Small intestine (tissue), 7 donors: ENCODE measurements around the gene FKBP5. TPM values are rescaled to one million over a fixed set of nuclear protein-coding genes. Genes with fewer than 3 reads are reported as not detected.

ENCODE experiments used
- DNase-seq, 2 donors: peaks; one replicate each; pipeline versions ENCODE4 v3.0.0 to v3.0.0-alpha.2; 2013
- FAIRE-seq: peaks from 2 replicates; lab custom pipeline; 2012; peaks lifted over from hg19 to GRCh38; lab: Jason Lieb, UNC
- H3K27ac ChIP-seq, 3 donors: one replicate each; pipeline ENCODE4 v1.5.1; 2013; ENCODE audit warnings: low read length in 2 of 3, mild to moderate bottlenecking in 2 of 3, control low read depth in 1 of 3, inconsistent platforms in 1 of 3, low read depth in 1 of 3, moderate library complexity in 1 of 3
- H3K27me3 ChIP-seq, 3 donors: one replicate each; pipeline ENCODE4 v1.6.1; 2013; ENCODE audit warnings: low read length in 3 of 3, inconsistent platforms in 1 of 3; ENCODE audit not compliant: control insufficient read depth in 3 of 3, insufficient read depth in 3 of 3
- H3K36me3 ChIP-seq, 3 donors: one replicate each; pipeline ENCODE4 v1.6.1; 2013; ENCODE audit warnings: low read length in 3 of 3, inconsistent platforms in 1 of 3, low read depth in 1 of 3, mild to moderate bottlenecking in 1 of 3, moderate library complexity in 1 of 3; ENCODE audit not compliant: control insufficient read depth in 3 of 3, insufficient read depth in 2 of 3
- H3K4me1 ChIP-seq, 3 donors: one replicate each; pipeline ENCODE4 v1.6.1; 2013; ENCODE audit warnings: low read length in 2 of 3, inconsistent platforms in 1 of 3, low read depth in 1 of 3, mild to moderate bottlenecking in 1 of 3, moderate library complexity in 1 of 3; ENCODE audit not compliant: control insufficient read depth in 3 of 3, insufficient read depth in 2 of 3
- H3K4me3 ChIP-seq, 3 donors: one replicate each; pipeline ENCODE4 v1.5.1; 2013; ENCODE audit warnings: low read length in 3 of 3, control low read depth in 1 of 3, inconsistent platforms in 1 of 3, low read depth in 1 of 3, mild to moderate bottlenecking in 1 of 3, moderate library complexity in 1 of 3
- H3K9me3 ChIP-seq, 2 donors: one replicate each; pipeline ENCODE4 v1.6.1; 2013; ENCODE audit warnings: low read depth in 1 of 2, low read length in 1 of 2; ENCODE audit not compliant: control insufficient read depth in 2 of 2, insufficient read depth in 1 of 2
- WGBS, 3 donors: extraction: QIAGEN DNeasy Blood & Tissue Kit; methylation state at CpG; one replicate each; pipeline ENCODE4 v1.1.7; 2013; 5-methylcytosine and 5-hydroxymethylcytosine counted together
- polyA plus RNA-seq, 4 donors: library from polyadenylated mRNA; stranded (reverse) in 3 of 4; unstranded in 1 of 4; fragments of 200-250 nt in 3 of 4; fragments of 120-200 nt in 1 of 4; gene quantifications; one replicate each; pipeline versions ENCODE4 v1.2.1 to v1.2.3, GENCODE V29; 2013
- donor health status: healthy with polysubstance abuse.
- donor health status: control.
- donor health status: control.
- donor health status: Bipolar disorder and iron deficiency.
- donor health status: healthy.

The FKBP5 gene
- polyA plus RNA-seq, 4 donors: 8.7 to 150 (median 88.9) TPM

DNA sequence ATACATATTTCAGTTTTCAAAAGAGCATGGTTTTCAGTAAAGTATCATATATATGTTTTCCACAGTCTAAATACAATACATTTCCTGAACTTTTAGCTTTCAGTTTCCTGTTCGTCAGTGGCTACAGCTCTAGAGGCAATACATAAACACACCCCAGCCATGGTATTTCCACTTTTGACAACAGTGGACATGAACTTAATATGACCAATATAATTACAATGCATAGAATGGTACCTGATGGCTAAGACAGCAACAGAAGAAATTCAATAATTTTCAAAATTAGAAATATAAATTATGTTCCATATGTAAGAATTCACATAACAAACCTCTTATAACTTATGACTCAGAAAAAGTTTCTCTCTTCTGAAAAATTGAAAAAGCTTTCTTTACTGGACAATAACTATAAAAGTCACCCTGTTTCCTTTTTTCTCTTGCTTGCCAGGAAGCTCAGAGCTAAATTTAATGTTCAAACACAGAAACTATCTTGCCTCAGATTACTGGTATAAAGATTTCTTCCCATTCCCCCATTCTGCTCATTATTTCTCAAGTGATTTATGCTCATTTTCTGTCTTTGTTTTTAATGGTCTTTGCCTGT is 19.2 kb downstream of the FKBP5 start:
- DNase-seq: peak; percentile 30 to 32
- H3K27me3 ChIP-seq: no peaks in the 10 kb centered on the region
- peaks cover 0 to 7% (median 0%) of the 10 kb centered on the region in 3 donors for H3K36me3 ChIP-seq
- peak overlapping the region in 1 of 3 donors; percentile 44 for H3K27ac ChIP-seq
- no peak for FAIRE-seq
- 9 to 15% (median 13%) methylated on average over 1 of the region's 1 CpG for WGBS, 3 donors
- no peak overlapping the region for H3K4me3 ChIP-seq
- H3K9me3 ChIP-seq: no peaks in the 10 kb centered on the region
- H3K4me1 ChIP-seq: no peaks in the 10 kb centered on the region

DNA sequence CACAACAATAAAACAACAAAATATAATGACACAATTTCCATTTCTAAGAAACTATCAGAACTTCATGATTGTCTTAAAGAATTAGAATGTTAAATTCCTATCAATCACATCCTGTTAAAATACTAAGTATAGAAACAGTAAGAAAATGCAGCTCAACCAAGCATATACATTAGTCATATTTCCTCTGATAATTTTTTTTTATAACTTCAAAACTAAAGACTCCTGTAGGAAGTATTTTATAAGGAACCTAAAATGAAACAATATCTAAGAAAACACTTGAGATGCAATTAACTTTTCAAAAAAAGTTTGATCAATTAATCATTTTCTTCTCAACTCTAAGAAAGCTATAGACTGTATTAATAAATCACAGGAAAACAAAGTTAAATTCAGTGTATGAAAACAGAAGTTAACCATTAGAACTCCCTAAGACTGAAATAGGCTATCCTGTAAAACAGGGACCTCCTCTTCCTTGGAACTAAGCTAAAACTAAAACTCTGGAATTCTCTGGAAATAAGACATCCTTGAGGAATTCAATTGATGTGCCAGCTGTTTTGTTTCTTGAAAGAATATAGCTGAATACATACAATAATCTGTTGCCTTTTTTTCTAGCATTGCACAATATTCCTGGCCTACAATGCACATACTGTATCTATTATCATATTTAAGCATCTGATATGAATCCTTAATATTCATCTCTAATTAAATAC is 19.8 kb downstream of the FKBP5 start:
- H3K36me3 ChIP-seq: peaks cover 0 to 7% (median 0%) of the 10 kb centered on the region in 3 donors
- H3K27ac ChIP-seq: peak overlapping the region in 1 of 3 donors; percentile 44
- H3K27me3 ChIP-seq: no peaks in the 10 kb centered on the region
- peak; percentile 86 for FAIRE-seq
- no peaks in the 10 kb centered on the region for H3K9me3 ChIP-seq
- no peak for DNase-seq
- H3K4me1 ChIP-seq: no peaks in the 10 kb centered on the region
- no peak overlapping the region for H3K4me3 ChIP-seq

DNA sequence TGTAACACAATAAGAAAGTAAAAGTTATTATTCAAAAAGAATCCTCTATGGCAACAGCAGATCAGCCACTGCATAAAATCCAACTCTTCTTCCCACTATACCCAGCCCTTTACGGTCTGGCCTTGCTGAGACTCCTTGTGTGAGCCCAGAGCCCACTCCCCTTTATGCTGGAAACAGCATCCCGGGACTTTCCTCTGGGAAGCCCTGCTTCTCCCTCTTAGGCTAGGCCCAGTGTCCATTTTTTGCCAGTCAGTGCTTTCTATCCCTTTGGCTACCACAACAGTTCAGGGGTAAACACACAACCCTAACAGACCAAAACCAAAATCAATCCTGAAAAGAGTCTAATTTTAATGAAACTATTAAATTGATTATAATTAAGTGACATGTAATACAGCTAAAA is 20.6 kb downstream of the FKBP5 start:
- H3K4me3 ChIP-seq: no peak overlapping the region
- no peak for DNase-seq
- FAIRE-seq: no peak
- H3K36me3 ChIP-seq: peaks cover 0 to 4% (median 0%) of the 10 kb centered on the region in 3 donors
- no peaks in the 10 kb centered on the region for H3K9me3 ChIP-seq
- peak overlapping the region in 1 of 3 donors; percentile 44 for H3K27ac ChIP-seq
- WGBS, 3 donors: 73 to 95% (median 85%) methylated on average over 2 of the region's 2 CpGs
- peaks cover 0 to 3% (median 0%) of the 10 kb centered on the region in 3 donors for H3K4me1 ChIP-seq
- no peaks in the 10 kb centered on the region for H3K27me3 ChIP-seq

DNA sequence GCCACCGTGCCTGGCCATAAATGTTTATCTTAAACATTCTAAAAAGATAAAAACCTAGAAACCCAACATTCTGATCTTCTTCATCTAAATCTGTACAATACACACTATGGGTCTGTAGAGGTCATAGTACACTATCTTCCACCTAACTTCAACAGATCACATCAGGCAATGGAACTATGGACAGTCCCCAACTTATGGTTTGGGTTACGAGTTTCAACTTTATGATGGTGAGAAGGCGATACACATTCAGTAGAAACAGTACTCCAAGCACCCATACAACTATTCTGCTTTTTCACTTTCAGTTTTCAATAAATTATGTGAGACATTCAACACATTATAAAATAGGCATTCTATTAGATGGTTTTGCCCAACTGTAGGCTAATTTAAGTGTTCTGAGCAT is 23.1 kb downstream of the FKBP5 start:
- Histone ChIP-seq H3K27me3 (no peaks in the 10 kb centered on the region), H3K4me1 (peaks cover 0 to 5% (median 0%) of the 10 kb centered on the region in 3 donors), H3K9me3 (no peaks in the 10 kb centered on the region), H3K27ac (no peak overlapping the region), H3K36me3 (peaks cover 0 to 2% (median 0%) of the 10 kb centered on the region in 3 donors), H3K4me3 (no peak overlapping the region)
- WGBS, 3 donors: 55 to 64% (median 62%) methylated on average over 3 of the region's 3 CpGs
- no peak for DNase-seq
- no peak for FAIRE-seq

DNA sequence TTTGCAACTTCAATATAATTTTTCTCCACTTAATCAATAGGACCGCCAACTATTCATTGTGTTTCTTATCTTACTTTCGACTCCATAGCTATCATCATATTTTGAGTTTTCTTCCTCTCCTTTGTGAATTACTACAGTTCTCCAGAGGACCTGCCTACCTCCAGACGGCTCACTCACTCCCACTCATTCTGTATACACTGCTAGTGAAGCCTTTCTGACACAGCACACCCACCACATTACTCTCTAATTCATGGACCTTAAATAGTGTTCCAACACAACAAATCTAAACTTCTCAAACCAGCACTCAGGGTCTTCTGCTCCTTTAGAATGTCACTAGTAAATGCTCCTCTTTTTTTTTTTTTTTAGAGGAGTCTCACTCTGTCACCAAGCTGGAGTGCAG is 23.8 kb downstream of the FKBP5 start:
- Histone ChIP-seq H3K27ac (peak overlapping the region in 1 of 3 donors; percentile 11), H3K4me3 (no peak overlapping the region), H3K27me3 (no peaks in the 10 kb centered on the region), H3K9me3 (no peaks in the 10 kb centered on the region), H3K36me3 (peaks cover 0 to 2% (median 0%) of the 10 kb centered on the region in 3 donors), H3K4me1 (peaks cover 0 to 5% (median 0%) of the 10 kb centered on the region in 3 donors)
- FAIRE-seq (no peak), DNase-seq (no peak)
- WGBS, 3 donors: 77 to 80% (median 80%) methylated on average over 3 of the region's 3 CpGs

DNA sequence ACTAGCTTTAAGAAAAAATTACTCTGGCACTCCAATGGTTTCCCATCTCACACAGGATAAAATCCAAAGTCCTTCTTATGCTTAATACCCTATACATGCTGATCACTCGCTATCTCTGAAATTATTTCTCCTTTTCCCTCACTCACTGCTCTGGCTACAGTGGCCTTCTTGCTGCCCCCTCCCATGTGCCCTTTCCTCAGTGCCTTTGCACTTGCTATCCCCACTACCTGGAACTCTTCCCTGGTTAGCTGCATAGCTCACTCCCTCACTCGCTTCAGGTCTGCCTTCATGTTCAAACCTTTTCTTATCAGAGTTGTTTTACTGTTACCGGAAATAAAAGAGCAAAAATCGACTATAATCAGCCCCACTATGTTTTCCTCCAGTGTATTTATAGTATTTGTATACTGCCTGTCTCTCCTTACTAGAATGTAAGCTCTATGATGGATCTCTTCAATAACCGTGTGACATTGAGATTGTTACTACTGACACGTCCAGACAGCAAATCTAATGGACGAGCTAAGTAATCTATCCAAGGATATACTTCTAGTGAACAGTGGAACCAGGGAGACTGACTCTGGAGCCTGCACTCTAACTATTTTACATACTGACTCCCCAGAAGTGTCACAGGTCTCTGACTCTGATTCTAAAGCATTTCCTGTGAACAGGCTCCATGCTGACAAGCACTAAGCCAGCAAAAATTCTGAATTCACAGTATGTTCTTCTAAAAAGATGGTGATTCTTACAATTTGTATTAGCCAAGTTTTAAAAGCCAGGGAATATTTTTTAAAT is 25.1 kb downstream of the FKBP5 start:
- Histone ChIP-seq H3K4me3 (no peak overlapping the region), H3K9me3 (no peaks in the 10 kb centered on the region), H3K4me1 (peaks cover 0 to 5% (median 0%) of the 10 kb centered on the region in 3 donors), H3K27ac (no peak overlapping the region), H3K27me3 (no peaks in the 10 kb centered on the region), H3K36me3 (peaks cover 0 to 2% (median 0%) of the 10 kb centered on the region in 3 donors)
- 34 to 60% (median 37%) methylated on average over 7 of the region's 7 CpGs for WGBS, 3 donors
- no peak for DNase-seq
- FAIRE-seq: no peak

DNA sequence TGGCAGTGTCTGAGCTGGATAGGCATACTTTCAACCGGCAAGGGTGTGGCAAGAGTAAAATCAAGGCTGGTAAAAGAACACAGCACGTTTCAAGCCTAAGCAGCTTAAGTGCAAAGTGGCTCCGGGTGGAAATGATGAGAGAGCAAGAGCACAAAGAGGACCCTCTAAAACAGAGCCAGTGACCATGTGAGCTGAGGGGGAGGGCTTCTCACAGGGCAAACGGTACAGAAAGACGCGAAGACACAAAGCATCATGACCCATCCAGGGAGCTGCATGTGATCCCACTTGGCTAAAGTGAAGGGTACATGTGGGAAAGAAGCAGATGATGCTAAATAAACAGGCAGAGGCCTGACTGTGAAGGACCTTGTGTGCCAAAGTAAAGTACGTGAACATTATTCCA is 25.7 kb downstream of the FKBP5 start:
- Histone ChIP-seq H3K27me3 (no peaks in the 10 kb centered on the region), H3K4me1 (peaks cover 0 to 5% (median 0%) of the 10 kb centered on the region in 3 donors), H3K36me3 (peaks cover 0 to 2% (median 0%) of the 10 kb centered on the region in 3 donors), H3K4me3 (no peak overlapping the region), H3K27ac (no peak overlapping the region), H3K9me3 (no peaks in the 10 kb centered on the region)
- DNase-seq (no peak), FAIRE-seq (no peak)
- WGBS, 3 donors: 59 to 66% (median 62%) methylated on average over 7 of the region's 7 CpGs

DNA sequence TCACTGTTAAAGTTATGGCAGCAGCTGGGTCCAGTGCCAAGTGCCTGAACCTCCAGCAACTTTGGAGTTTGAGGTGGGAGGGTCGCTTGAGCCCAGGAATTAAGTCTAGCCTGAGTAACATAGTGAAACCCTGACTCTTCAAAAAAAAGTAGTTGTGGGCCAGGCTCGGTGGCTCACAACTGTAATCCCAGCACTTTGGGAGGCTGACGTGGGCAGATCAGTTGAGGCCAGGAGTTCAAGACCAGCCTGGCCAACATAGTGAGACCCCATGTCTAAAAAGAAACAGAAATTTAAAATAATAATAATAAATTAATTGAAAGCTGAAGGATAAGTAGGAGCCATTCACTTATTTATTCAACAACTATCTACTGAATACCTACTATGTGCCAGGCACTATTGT is 33.8 kb downstream of the FKBP5 start:
- 89 to 95% (median 93%) methylated on average over 3 of the region's 3 CpGs for WGBS, 3 donors
- DNase-seq: peak in 1 of 2 donors; percentile 23
- FAIRE-seq: no peak
- peaks cover 0 to 2% (median 0%) of the 10 kb centered on the region in 3 donors for H3K36me3 ChIP-seq
- H3K27me3 ChIP-seq: no peaks in the 10 kb centered on the region
- H3K27ac ChIP-seq: no peak overlapping the region
- peaks cover 0 to 5% of the 10 kb centered on the region in 2 donors for H3K9me3 ChIP-seq
- no peaks in the 10 kb centered on the region for H3K4me1 ChIP-seq
- H3K4me3 ChIP-seq: no peak overlapping the region
